Globus pallidus (tissue), 1 donor: ENCODE results near the gene GIMAP4.
"Not testable (repeated sequence)": the region's sequence is repeated elsewhere in the genome, so short reads cannot be mapped to it uniquely, and the experiment has no call there.

Source experiments
- DNase-seq: peaks from one replicate; pipeline ENCODE4 v3.0.0-alpha.2; 2015; ENCODE audit warnings: low spot score

GIMAP4 gene

GRCh38 chr7:150580638-150581394, 13.6 kb downstream of the GIMAP4 start:
- no peak for DNase-seq

DNA sequence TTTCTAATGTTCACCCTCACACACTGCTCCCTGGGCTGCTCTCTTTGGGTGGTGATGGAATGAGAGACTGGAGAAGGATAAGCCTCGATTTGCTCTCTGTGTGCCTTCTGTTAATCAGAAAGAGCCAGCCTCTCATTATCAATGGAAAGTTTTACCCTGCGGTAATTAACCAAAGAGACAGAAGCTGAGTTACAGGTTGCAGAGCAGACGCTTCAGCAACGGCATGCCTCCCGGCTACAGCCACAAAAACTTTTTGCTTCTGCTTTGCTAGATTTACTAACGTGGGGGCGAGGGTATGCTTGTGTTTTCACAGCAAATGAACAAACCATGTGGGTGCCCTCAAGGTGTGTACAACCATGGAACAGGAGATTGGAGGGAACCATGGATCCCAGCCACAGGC, 18.0 kb downstream of the GIMAP4 start:
- no peak for DNase-seq

DNA sequence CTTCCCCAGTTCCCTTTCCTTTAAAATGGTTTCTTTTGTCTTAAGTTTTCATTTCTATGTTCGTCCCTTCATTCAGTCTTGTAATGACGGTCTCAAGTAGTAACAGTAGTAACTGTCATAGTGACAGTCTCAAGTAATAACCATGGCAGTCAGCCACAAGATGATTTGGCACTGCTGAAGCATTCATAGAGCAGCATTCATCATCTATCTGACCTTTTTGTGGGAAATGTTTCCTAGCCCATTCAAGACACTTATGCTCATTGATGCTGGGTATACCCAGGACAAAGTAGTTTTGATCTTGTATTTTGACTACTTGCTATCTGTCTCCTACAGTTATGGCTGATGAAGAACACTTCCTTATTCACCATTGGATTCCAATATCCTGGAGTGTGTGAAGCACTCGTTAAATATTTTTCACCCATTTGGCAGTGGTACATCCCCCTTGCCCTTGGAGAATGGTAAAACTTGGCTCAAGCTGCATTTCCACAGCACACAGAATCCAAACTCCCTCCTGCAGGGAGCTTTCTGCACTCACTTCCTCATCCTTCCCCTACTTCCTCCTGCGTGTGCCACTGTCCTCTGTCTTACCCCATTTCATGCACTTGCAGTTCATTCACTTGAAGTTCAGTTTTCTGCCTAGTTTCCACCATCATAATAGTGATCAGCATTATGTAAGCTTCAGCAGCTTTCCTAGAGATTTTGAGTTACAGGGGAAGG, 19.0 kb downstream of the GIMAP4 start:
- DNase-seq, result peak; percentile 29

- DNase-seq, result no peak
Measured at GRCh38 chr7:150586785-150587152, 19.6 kb downstream of the GIMAP4 start.

GRCh38 chr7:150587551-150587950, 20.4 kb downstream of the GIMAP4 start:
- no peak for DNase-seq

DNA sequence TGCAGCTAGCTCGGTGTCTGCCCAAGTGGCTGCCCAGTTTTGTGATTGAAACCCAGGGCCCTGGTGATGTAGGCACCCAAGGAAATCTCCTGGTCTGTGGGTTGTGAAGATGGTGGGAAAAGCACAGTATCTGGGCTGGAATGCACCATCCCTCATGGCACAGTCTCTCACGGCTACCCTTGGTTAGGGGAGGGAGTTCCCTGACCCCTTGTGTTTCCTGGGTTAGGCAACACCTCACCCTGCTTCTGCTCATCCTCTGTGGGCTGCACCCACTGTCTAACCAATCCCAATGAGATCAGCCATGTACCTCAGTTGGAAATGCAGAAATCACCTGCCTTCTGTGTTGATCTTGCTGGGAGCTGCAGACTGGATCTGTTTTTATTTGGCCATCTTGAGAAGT, 27.6 kb downstream of the GIMAP4 start:
- DNase-seq, result no peak

DNA sequence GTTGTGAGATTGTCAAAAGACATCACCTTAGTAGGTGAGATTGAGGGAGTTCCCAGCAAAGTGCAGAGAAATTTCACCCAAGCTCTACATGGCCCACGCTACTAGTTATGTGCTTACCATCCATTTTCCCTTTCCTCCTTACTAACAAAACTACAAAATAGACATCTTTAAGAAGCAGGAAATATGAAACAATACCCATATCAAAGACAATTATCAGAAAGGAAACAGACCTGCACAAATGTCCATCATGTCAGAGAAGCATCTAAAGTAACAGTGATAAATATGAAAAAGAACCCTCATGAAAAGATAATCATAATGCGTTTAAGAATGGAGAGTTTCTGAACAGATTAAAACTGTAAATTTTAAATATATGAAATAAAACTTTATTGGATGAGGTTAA, 28.2 kb downstream of the GIMAP4 start:
- no peak for DNase-seq

DNA sequence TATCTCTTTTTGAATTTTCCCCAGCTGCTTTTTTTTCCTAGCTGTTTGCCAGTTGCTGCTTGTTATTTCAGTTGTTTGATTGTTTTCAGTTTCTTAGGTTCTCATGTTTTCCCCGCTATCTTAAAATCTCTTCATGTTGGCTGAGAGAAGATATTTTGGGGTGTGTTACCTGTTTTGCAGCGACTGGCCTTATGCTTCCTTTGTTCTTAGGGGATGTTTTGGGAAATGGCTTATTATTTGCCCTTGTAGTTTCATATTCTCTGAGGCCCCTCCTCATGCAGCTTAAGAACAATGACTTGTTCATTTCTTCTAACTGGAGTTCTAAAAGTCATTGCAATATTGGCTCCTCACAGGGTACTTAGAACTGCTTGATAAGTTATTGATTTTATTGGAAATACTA, 36.4 kb downstream of the GIMAP4 start:
- not testable (repeated sequence) for DNase-seq

GRCh38 chr7:150610233-150610632, 43.0 kb downstream of the GIMAP4 start:
- DNase-seq, result no peak

GRCh38 chr7:150612925-150613324, 45.7 kb downstream of the GIMAP4 start:
- no peak for DNase-seq

DNA sequence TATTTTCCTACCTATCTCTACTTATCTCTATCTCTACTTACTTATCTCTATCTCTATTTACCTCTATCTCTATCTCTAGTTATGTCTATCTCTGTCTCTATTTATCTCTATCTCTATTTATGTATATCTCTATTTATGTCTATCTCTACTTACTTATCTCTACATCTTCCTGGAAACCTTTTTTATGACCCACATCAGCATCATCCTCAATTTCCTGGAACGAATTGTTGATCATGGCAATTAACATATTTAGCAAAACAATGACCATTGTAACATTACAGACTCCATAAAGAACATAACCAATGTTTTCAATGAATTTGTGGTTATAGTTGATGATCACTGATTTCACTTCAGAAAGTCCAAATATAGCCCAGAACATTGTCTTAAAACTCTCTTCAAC, 46.7 kb downstream of the GIMAP4 start:
- no peak for DNase-seq

- not testable (repeated sequence) for DNase-seq
Measured at GRCh38 chr7:150614426-150614825, 47.2 kb downstream of the GIMAP4 start.

DNA sequence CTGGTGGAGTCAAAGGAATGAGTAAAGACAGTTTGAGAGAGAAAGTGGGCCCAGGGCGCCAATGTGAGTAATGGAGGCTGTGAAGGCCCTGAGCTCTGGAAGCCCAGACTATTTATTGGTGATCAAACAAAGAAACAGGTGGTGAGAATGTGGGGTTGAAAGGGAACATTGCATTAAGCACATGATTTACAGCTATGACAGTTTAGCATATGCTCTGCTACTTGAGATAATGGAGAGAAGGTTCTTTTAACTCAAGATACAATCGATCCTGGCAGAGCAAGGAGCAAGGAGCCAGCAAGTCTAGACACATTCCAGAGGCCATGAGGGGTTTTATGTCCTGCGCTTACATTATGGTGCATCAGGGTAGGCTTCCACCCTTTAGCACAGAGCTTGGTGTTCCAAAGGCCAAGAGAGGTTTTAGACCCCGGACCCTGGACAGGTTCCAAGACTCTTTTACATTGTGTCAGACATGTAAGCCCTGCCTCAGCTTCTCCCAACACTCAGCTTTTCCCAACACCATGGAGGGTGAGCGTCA, 48.1 kb downstream of the GIMAP4 start:
- not testable (repeated sequence) for DNase-seq

DNA sequence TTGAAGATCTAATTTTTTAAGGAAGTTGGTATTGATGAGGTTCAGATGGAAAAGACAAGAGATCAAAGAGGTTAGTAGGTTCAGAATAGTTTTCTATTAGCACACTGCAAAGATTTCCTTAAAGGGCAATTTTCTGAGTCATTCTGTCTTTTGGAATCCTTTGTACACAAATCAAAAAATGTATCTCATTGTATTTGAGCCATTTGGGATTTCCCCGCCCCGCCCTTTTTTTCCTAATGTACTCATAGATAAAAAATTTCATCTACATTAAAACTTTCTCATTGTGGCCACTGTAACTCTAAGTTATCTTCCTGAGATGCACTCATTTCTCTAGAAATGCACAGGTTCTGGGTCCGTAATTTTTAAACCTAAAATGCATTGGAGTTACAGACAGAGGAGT, 52.9 kb downstream of the GIMAP4 start:
- no peak for DNase-seq

DNA sequence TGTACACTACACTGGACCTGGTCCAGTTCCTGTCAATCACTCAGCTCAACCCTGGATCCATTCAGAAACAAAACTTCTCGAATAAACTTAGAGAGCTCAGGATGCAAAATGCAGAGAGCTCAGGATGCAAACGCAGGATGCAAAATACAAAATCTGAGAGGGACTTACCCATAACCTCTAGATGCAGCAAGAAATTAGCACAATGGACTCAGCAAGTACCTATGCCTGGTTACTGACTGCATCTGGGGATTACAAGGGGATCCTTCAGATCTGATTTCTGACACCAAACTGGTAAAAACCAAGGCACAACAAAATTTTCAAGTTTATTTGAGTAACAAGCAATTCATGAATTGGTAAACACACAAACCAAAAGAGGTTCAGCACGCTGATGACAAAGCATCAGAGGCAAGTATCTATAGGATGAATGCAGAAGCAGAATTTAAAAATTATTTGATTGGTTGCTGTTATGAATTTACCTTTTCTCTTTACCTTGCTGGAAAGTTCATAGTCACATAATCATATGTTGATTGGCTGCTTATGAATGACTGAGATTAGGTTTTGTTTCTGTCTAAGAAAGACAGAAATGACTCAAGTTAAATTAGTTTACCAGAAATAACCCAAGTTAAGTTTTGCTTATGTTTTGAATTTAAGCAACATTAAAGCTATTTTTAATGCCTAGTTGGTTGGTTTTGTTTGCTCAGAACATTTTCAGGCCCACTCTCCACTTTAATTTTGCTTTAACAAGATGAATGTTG, 53.6 kb downstream of the GIMAP4 start:
- no peak for DNase-seq

GRCh38 chr7:150621376-150621775, 54.2 kb downstream of the GIMAP4 start:
- no peak for DNase-seq
